NB4 (cell line): ENCODE data around the gene DPF3.

Experiments used
- POLR2A ChIP-seq: IDR thresholded peaks from 2 replicates; pipeline ENCODE4 v1.6.1; 2011; ENCODE audit warnings: mild to moderate bottlenecking; ENCODE audit not compliant: insufficient read length; ENCODE audit errors: extremely low read depth
- TF ChIP-seq, protein P1 (sequence below): IDR thresholded peaks from one replicate; pipeline ENCODE4 v1.5.1; 2012; ENCODE audit warnings: low read depth, low read length

- TF ChIP-seq, protein P1, sequence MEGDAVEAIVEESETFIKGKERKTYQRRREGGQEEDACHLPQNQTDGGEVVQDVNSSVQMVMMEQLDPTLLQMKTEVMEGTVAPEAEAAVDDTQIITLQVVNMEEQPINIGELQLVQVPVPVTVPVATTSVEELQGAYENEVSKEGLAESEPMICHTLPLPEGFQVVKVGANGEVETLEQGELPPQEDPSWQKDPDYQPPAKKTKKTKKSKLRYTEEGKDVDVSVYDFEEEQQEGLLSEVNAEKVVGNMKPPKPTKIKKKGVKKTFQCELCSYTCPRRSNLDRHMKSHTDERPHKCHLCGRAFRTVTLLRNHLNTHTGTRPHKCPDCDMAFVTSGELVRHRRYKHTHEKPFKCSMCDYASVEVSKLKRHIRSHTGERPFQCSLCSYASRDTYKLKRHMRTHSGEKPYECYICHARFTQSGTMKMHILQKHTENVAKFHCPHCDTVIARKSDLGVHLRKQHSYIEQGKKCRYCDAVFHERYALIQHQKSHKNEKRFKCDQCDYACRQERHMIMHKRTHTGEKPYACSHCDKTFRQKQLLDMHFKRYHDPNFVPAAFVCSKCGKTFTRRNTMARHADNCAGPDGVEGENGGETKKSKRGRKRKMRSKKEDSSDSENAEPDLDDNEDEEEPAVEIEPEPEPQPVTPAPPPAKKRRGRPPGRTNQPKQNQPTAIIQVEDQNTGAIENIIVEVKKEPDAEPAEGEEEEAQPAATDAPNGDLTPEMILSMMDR, result no peak
- TF ChIP-seq POLR2A, result no peak
These were observed 32.0 kb upstream of the DPF3 start for GRCh38 chr14:72925815-72926291.
